CD4-positive, alpha-beta T cell treated with Interleukin-15 for 1 hour (primary cell): ENCODE data around the gene CTSK.
"Not testable (repeated sequence)": the region's sequence is repeated elsewhere in the genome, so short reads cannot be mapped to it uniquely, and the experiment has no call there.

ENCODE experiments used
- DNase-seq: peaks from one replicate; pipeline ENCODE4 v3.0.0-alpha.2; 2020

Gene CTSK

DNA sequence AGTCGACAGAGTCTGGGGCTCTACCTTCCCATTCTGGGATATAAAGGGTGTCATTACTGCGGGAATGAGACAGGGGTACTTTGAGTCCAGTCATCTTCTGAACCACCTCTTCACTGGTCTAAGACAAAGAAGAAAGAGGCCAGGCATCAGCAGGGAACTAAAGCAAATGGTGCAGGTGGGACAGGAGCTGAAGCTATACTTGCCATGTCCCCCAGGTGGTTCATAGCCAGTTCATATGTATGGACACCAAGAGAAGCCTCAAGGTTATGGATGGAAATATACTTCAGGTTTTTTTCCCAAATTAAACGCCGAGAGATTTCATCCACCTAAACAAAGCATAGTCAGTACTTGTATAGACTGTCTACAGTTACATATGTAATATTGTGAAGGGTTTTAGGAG is 2.2 kb downstream of the CTSK start:
- no peak for DNase-seq

DNA sequence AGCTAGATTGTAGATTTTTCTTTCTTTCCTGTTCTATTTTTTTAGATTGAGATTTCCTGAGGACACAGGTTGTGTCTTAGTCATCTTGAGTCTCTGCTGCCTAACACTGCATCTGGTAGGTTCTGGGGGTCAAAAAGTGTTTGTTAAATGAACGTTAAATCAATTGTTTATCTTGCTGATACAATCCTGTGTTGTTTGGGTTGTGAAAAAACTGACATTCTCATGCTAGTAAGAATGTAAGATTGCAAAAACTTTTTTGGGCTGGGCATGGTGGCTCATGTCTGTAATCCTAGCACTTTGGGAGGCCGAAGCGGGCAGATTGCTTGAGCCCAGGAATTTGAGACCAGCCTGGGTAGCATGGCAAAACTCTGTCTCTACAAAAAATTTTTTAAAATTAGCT is 3.4 kb downstream of the CTSK start:
- no peak for DNase-seq

DNA sequence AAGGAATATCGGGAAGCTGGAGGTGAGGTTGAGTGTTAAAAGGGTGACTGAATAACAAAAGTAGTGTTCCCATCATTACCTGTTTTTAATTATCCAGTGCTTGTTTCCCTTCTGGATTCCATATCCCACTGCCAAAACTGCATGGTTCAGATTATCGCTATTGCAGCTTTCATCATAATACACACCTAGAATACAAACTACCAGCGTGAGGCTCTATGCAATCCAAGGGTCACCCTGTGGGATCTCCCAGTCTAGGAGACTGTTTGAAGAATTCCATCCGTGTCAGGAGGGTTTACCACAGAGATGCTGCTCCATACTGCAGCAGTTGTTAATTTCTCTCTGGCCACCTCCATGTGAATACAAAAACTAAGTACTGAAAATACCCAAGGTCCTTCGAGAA is 9.0 kb downstream of the CTSK start:
- no peak for DNase-seq

DNA sequence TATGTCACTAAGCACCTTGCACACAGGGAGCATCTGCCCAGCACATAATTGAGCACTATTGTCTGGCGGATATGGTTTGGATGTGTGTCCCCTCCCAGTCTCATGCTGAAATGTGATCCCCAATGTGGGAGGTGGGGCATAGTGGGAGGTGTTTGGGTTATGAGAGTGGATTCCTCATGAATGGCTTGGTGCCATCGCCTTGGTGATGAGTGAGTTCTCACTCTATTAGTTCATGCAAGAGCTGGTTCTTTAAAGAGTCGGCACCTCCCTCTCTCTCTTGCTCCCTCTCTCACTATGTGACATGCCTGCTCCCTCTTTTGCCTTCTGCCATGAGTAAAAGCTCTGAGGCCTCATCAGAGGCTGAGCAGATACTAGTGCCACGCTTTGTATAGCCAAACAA is 9.5 kb downstream of the CTSK start:
- no peak for DNase-seq

DNA sequence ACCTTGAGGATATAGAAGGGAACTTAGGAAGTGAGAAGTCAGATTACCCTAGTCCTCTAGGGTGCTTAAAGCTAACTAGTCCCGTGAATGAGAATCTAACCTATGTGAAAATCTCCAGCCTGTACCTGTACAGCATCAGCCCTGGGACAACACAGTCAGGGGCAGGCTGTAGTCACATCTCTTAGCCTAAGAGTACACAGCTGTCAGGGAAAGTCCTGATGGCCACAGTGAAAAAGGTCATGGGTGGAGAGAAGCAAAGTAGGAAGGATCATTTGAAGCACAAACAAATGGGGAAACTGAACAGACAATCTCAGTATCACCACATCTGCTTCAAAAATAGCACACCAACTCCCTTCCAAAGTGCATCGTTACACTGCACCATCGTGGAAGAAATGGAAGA is 11.7 kb downstream of the CTSK start:
- no peak for DNase-seq

DNA sequence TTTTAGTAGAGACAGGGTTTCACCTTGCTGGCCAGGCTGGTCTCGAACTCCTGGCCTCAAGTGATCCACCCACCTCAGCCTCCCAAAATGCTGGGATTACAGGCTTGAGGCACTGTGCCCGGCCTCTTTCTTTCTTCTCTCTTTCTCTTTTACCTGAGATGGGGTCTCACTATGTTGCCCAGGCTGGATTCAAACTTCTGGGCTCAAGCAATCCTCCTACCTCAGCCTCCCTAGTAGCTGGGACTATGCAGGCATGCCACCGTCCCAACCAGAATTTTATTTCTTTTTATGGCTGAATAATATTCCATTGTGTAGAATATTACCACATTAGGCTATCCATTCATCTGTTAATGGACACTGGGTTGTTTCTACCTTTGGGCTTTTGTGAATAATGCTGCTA is 14.3 kb downstream of the CTSK start:
- DNase-seq, result not testable (repeated sequence)

DNA sequence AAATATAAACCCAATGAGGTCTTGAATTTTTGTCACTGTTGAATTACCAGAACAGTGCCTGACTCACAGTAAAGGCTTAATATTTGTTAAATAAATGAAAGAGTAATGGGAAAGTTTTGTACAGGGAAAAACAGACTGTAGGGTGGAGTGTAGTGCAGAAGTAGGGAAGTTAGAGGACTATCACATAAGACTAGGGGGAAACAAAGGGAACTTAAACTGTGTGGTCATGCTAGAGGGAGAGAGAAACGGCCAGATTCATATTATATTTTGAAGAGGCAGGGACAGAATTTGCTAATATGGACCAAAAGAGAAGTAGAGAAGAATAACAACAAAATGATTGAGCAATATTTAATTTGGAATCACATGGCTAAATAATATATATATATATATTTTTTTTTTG is 14.8 kb downstream of the CTSK start:
- no peak for DNase-seq

DNA sequence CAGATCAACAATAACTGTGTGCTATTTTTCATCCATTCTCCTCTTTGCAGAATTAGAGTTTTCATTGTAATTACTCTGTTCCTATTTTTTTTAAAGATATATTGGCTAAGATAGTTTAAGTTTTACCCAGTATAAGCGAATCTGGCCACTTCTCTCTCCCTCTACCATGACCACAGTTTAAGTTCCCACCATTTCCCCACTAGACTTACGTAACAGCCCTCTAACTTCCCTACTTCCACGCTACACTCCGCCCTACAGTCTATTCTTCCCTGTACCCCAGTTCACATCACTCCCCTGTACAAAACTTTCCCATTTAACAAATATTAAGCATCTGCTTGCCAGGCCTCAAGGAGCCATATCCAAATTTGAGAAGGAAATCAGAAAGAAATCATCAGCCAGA is 16.5 kb downstream of the CTSK start:
- DNase-seq, result no peak

DNA sequence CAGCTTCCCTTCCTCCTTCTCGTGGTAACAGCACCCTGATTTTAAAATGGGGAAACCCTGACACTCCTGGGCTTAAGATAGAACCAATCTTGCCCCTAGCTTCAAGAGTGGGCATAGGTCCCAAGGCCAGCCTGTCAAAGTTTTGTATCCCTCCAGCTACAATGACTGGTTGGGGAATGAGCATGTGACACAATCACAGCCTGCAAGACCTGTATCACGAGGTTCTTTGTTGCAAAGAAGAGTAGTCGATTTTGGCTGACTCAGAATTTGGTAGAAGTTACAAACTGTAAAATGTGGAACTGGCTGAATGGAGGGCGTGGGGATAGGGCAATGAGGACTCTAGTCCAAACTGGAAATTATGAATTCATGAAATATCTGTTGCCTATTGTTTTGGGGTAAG is 18.7 kb downstream of the CTSK start:
- peak; percentile 54 for DNase-seq

DNA sequence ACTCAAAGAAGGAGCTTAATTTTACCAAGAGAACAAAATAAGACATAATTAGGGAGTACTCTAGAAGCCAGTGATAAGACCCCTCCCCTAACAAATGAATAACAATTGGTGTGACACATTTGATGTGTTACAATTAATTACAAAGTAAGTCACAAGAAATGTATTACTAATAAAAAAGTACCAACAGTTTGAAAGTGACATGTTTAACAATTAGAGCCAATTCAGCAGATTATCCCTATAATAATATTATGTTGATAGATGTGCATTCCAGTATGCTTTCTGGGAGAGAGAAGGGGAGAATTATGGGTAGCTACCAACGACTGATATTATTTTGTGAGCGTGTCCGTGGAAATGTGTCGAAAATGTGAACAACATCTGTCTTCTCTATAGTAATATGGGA is 19.1 kb downstream of the CTSK start:
- DNase-seq, result no peak

DNA sequence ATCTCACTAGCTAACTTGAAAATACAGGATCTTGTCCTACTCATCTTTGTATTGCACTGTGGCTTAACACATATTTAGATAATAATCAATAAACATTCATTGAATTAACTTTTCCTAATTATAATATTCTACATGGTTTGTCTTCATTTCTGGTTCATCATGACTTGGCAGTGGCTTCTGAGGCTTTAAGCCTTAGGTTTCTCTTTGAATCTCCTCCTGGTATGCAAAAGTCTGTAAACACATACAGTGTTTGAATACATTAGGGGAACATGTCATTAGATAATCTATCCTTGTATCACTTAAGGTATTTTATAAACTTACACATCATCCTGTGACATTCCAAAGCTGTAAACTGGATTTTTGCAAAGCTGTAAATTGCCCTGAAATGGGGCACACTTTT is 20.6 kb downstream of the CTSK start:
- DNase-seq, result no peak

DNA sequence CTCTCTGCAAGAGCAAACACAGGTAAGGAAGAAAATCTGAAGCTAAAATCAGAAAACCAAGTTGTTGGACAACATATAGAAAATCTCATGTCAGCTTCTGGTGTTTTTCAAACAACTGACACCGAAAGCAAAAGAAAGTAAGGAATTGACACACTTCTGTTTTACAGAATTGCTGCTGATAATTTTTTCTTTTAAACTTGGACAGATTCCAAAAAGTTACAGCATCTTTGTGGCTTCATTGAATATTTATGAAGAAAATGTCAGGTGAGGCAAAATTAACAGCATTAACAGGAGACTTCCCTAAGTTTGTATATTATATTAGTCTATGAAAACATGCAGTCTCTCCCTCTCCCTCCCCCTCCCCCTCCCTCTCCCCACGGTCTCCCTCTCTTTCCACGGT is 27.6 kb downstream of the CTSK start:
- no peak for DNase-seq

DNA sequence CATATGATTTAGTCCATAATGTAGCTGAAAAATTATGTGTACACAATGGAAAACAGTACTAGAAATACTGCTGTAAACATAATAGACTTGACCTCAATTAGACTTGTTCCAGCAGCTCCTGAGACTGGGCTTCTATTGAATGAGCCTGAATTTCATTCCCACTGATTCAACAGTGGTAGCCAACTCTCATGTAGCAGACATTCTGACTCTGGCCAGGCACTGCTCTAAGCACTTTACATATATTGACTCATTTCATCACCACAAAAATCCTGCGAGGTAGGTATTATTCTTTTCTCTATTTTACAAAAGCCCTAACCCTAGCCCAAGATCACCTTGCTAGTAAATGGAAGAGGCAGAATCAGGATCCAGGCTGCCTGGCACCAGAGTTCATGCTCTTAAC is 29.7 kb downstream of the CTSK start:
- no peak for DNase-seq

DNA sequence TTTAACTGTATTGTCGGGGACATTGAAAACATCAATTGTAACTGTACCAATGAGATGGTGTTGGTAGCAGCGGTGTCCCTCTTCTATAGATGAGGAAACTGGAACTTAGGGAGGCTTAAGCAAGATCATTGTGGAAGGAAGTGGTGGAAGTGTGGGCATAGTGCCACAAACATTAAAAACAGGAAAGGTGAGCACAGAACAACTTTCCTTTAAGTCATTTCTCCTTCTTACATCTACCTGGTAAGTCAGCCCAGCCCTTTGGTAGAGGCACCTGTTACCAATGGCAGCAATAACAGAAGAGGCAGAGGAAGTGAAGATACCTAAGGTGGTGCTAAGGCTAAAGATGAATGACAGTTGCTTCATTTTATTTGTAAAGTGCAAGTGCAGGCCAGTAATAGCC is 30.5 kb downstream of the CTSK start:
- DNase-seq, result no peak

DNA sequence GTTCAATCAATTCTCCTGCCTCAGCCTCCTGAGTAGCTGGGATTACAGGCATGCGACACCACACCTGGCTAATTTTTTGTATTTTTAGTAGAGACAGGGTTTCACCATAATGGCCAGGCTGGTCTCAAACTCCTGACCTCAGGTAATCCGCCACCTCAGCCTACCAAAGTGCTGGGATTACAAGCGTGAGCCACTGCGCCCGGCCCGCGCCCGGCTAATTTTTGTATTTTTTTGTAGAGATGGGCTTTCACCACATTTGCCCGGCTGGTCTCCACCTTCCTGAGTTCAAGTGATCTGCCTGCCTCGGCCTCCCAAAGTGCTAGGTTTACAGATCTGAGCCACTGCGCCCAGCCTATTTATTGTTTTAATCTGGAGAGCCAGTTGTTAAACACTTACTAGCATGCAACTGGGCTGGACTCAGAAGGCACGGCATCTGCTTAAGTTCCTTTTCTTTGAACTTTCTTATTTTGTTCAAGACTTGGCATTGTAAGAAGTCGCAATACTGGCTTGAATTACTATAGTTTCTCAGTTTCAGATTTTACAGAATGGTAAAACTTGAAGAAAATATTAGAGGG is 32.0 kb downstream of the CTSK start:
- not testable (repeated sequence) for DNase-seq

DNA sequence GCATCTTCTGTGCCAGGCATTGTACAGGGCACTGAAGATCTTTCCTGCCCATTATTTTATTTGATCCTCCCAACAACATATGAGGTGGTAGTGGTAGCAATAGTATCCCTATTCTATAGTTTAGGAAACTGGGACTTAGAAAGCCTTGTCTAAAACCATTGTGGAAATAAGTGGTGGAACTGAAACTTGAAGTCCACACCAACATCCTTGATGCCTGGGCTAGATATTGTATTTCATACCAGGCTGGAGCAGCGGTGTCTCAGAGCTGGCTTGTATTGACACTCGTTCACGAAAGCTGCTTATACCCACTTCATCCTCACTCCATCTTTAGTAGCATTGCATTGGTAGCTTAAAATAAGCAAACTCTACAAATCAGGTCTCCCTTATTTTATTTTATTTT is 32.8 kb downstream of the CTSK start:
- DNase-seq, result no peak

DNA sequence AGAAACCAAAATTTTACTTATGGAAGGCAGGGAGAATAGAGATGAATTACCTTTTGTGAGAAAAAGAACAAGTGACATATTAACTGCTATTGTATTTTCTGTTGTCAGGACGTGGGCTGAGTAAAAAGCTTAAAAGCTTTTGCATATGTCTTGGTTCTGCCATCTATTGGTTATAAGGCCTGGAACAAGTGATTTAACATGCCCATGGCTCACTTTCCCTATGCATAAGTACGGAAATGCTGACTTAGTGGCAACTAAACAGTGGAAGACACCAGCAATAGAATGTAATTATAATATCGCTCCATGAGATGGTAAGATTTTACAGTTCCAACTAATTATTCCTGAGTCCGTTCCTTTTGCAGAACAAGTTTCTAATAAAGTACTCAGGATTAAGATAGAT is 35.7 kb downstream of the CTSK start:
- no peak for DNase-seq

DNA sequence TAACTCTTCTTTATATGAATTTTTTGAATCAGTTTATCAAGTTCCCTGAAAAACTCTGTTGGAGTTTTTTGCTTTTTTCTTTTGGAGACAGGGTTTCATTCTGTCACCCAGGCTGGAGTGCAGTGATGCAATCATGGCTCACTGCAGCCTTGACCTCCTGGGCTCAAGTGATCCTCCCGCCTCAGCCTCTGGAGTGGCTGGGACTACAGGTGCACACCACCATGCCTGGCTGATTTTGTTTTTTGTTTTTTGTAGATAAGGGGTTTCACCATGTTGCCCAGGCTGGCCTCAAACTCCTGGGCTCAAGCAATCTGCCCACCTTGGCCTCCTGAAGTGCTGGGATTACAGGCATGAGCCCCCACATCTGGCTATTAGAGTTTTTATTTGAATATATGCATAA is 40.4 kb downstream of the CTSK start:
- not testable (repeated sequence) for DNase-seq

DNA sequence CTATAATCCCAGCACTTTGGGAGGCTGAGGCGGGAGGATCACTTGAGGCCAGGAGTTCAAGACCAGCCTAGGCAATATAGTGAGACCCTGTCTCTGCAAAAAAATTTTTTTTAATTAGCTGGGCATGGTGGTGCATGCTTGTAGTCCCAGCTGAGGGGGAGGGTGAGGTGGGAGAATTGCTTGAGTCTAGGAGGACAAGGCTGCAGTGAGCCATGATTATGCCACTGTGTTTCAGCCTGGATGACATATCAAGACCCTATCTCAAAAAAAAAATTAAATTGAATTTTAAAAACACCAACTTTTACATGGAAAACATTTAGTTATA is 42.1 kb downstream of the CTSK start:
- not testable (repeated sequence) for DNase-seq

DNA sequence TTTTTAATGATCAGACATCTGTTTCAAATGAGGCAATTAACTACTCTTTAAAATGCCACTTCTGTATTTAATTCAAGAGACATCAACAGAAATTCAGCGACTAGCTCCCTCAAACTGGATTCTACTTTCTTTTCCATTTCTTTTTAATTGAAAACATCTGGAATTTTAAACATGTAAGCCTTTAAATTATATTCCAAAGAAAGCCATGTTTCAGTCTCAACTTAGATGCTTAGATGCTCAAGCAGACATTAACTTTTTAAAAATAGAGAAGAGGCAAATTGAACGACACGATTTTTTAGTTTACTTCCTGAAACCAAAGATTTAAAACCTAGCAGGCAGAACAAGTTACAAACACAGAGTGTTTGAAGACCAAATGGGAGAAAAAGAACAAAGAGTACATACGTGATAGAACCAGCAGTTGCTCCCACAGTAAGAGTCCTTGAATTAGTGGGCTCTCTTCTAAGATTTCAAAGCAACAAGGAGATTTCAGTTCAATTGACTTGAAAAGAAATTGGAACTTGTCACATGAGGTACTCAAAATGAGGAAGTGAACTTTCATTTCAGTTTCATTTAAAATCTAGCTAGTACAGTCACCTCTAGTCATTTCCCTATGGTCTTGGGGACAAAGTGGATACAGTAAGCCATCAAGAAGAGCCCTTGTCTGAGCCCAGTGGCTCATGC is 42.6 kb downstream of the CTSK start, which contains the start of gene CTSS:
TSS of gene CTSS (minus strand) at position 483 of the 681 bp plus-strand sequence. CDS start 1,015 bp downstream, outside the sequence.
- peak; percentile 23 for DNase-seq

DNA sequence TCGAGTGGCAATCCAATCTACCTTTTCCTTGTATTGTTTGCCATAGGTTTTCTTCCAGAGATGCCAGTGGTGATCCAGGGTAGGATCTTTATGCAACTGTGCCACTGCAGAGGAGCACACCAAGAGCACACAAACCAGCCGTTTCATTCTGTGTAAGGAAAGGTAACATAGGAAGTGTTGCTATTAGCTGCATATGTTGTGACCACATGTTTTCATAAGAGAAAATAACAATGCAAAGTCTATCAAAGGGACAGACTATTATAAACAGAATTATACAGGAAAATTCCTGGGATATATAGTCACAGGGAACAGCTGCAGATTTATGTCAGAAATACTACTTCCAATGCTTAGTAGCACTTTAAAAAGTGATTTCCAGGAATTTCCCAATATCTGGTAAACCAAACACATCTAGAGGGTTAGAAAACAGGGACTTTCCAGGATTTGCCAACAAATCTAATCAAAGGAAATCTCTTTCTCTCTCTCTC is 43.4 kb downstream of the CTSK start:
- DNase-seq, result no peak

DNA sequence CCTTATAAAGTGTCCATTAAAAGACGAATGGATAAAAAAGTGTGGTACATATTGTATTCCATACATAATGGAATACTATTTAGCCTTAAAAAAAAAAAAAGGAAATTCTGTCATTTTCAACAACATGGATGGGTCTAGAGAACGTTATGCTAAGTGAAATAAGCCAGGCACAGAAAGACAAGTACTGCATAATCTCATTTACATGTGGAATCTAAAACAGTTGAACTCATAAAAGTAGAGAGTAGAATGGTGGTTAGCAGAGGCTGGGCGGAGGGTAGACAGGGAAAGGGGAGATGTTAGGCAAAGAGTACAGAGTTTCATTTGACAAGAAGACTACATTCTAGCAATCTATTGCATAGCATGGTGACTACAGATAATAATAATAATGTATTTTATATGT is 45.0 kb downstream of the CTSK start:
- no peak for DNase-seq

DNA sequence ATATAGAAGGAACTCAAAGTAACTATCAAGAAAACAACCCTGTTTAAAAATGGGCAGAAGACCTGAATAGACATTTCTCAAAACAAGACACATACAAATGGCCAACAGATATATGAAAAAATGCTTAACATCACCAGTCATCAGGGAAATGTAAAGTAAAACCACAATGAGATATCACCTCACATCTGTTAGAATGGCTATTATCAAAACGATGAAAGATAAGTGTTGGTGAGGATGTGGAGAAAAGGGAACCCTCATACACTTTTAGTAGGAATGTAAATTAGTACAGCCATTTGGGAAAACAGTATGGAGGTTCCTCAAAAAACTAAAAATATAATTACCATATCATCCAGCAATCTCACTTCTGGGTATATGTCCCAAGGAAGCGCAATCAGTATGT is 45.5 kb downstream of the CTSK start:
- DNase-seq, result no peak

DNA sequence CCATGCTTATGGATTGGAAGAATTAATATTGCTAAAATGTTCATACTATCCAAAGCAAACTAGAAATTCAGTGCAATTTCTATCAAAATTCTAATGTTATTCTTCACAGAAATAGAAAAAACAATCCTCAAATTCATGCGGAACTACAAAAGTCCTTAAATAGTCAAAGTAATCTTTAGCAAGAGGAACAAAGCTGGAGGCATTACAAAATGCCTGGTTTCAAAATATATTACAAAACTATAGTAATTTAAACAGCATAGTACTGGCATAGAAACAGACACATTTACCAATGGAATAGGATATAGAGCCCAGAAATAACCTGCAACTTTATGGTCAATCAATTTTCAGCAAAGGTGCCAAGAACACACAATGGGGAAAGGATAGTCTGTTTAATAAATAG is 46.3 kb downstream of the CTSK start:
- DNase-seq, result no peak

DNA sequence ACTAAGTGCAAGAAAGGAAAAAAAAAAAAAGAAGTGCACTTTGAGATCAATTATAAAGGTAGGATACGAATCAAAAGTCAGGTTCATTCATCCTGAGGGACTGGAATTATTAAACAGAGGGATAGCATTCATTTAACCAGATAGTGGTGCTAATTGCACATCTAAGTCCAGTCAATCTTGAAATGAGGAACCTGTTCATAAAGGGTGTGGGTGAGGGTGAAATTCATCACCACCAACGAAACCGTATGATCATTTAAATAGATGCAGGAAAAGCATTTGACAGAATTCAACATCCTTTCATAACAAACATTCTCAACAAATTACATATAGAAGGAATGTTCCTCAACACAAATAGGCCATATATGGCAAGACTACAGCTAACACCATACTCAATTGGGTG is 48.0 kb downstream of the CTSK start:
- no peak for DNase-seq
